BLaER1 treated with 17β-estradiol and CSF1 and Interleukin-3, amounts not matched to agents 10 nM and 100 nM (cell line): ENCODE measurements around the gene KRT74.
"Not testable (repeated sequence)": the region's sequence is repeated elsewhere in the genome, so short reads cannot be mapped to it uniquely, and the experiment has no call there.

Source experiments
- H3K27ac ChIP-seq, 11 experiments: shearing (Covaris generic); formaldehyde crosslinking; 2 replicates each; pipeline ENCODE4 v1.8.1; 2022
- H3K27me3 ChIP-seq, 11 experiments: shearing (Covaris generic); formaldehyde crosslinking; 2 replicates each; pipeline ENCODE4 v1.8.1; 2022
- H3K36me3 ChIP-seq, 11 experiments: shearing (Covaris generic); formaldehyde crosslinking; 2 replicates each; pipeline ENCODE4 v1.8.1; 2022
- H3K4me1 ChIP-seq, 10 experiments: shearing (Covaris generic); formaldehyde crosslinking; 2 replicates each; pipeline ENCODE4 v1.8.1; 2022
- H3K4me2 ChIP-seq, 11 experiments: shearing (Covaris generic); formaldehyde crosslinking; 2 replicates each; pipeline ENCODE4 v1.8.1; 2022
- H3K4me3 ChIP-seq, 10 experiments: shearing (Covaris generic); formaldehyde crosslinking; 2 replicates each; pipeline ENCODE4 v1.8.1; 2022
- H3K9ac ChIP-seq, 11 experiments: shearing (Covaris generic); formaldehyde crosslinking; 2 replicates each; pipeline ENCODE4 v1.8.1; 2022
- H3K9me3 ChIP-seq, 11 experiments: shearing (Covaris generic); formaldehyde crosslinking; replicated peaks in 1 of 11; 2 replicates each; pipeline ENCODE4 v1.8.1; 2022
- H4K20me1 ChIP-seq, 11 experiments: shearing (Covaris generic); formaldehyde crosslinking; 2 replicates each; pipeline ENCODE4 v1.8.1; 2022
- Cebpa-rat ChIP-seq, 11 experiments: shearing (Covaris generic); IDR thresholded peaks; 2 replicates each; pipeline ENCODE4 v1.8.1; 2022

KRT74 gene

DNA sequence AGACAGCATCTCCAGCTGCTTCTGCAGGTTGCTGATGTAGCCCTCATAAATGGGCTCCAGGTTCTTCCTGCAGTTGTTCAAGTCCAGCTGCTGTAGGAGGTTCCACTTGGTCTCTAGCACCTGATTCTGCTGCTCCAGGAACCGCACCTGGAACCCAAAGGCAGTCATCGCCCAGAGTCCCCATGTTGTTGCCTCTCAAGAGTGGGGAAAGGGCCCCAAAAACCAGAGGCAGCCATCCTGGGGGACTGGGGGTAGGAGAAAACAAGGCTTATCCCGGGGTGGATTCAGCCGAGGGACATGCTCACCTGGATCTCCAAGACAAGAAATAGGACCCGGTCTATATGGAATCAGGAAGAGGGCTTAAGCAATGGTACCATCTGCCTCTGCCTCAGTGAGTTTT lies 25.3 kb upstream of the KRT74 start:
- Histone ChIP-seq H4K20me1 (no peaks in the 10 kb centered on the region; a peak in 1 of 22 replicates), H3K4me2 (no peak overlapping the region), H3K4me1 (no peaks in the 10 kb centered on the region), H3K4me3 (no peak overlapping the region), H3K27me3 (no peaks in the 10 kb centered on the region), H3K9me3 (peaks cover 0 to 13% (median 9%) of the 10 kb centered on the region in 11 experiments; a peak in 15 of 22 replicates), H3K27ac (no peak overlapping the region), H3K36me3 (no peaks in the 10 kb centered on the region), H3K9ac (no peak overlapping the region)
- no peak for TF ChIP-seq Cebpa-rat (IDR thresholded peaks at IDR 0.05)

DNA sequence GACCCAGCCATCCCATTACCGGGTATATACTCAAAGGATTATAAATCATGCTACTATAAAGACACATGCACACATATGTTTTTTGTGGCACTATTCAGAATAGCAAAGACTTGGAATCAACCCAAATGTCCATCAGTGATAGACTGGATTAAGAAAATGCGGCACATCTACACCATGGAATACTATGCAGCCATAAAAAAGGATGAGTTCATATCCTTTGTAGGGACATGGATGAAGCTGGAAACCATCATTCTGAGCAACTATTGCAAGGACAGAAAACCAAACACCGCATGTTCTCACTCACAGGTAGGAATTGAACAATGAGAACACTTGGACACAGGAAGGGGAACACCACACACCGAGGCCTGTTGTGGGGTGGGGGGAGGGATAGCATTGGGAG lies 20.6 kb upstream of the KRT74 start:
- H3K4me2 ChIP-seq, H3K9ac ChIP-seq, H4K20me1 ChIP-seq, H3K4me1 ChIP-seq, H3K4me3 ChIP-seq, H3K9me3 ChIP-seq, H3K27me3 ChIP-seq, H3K27ac ChIP-seq, H3K36me3 ChIP-seq: not testable (repeated sequence)

DNA sequence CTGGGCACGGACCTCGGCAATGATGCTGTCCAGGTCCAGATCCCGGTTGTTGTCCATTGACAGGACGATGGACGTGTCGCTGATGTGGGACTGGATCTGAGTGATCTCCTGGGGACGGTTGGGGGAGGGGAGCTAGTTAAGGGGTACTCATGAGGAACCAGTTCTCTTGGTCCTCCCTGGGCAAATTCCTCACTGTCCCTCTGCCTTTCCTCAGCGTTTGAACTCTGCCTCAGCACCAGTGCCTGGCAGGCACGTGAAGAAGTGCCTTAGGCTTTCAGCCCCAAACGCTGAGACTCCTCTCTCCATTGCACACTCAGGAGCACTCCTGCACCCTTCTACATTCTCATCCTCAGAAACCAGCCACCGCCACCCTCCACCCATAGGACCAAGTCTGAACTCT lies 17.9 kb upstream of the KRT74 start:
- no peak overlapping the region for H3K27ac ChIP-seq
- no peaks in the 10 kb centered on the region for H3K9me3 ChIP-seq
- H3K4me3 ChIP-seq, result no peak overlapping the region
- no peaks in the 10 kb centered on the region for H3K27me3 ChIP-seq
- TF ChIP-seq Cebpa-rat (IDR thresholded peaks at IDR 0.05), result no peak
- no peaks in the 10 kb centered on the region for H3K4me1 ChIP-seq
- H3K36me3 ChIP-seq, result no peaks in the 10 kb centered on the region
- H3K9ac ChIP-seq, result no peak overlapping the region
- H3K4me2 ChIP-seq, result no peak overlapping the region
- H4K20me1 ChIP-seq, result no peaks in the 10 kb centered on the region

DNA sequence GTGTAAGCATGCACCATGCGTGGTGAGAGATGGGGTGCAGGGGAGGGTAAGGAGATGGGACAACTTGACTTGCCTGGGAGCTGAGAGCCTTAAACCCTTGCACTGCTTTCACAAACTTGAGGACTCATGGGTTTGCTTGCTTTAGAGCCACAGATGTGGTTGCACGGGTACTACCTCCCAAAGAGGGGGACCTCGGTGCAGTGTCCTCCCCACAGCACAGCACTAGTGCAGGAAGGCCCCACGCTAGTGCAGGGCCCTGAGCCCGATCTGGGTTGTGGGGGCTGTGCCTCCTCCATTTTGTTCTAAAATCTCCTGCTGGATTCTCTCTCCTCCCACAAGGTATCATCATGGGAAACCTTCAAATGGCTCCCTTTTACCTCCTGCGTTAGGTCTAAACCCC lies 16.4 kb upstream of the KRT74 start:
- H3K27ac ChIP-seq, result no peak overlapping the region
- H4K20me1 ChIP-seq, result no peaks in the 10 kb centered on the region
- no peak overlapping the region for H3K9ac ChIP-seq
- peaks cover 0 to 6% (median 0%) of the 10 kb centered on the region in 10 experiments; a peak in 3 of 20 replicates for H3K4me1 ChIP-seq
- H3K9me3 ChIP-seq, result no peaks in the 10 kb centered on the region
- no peaks in the 10 kb centered on the region for H3K27me3 ChIP-seq
- no peak overlapping the region for H3K4me3 ChIP-seq
- no peaks in the 10 kb centered on the region for H3K36me3 ChIP-seq
- no peak overlapping the region for H3K4me2 ChIP-seq
- TF ChIP-seq Cebpa-rat (IDR thresholded peaks at IDR 0.05), result no peak

DNA sequence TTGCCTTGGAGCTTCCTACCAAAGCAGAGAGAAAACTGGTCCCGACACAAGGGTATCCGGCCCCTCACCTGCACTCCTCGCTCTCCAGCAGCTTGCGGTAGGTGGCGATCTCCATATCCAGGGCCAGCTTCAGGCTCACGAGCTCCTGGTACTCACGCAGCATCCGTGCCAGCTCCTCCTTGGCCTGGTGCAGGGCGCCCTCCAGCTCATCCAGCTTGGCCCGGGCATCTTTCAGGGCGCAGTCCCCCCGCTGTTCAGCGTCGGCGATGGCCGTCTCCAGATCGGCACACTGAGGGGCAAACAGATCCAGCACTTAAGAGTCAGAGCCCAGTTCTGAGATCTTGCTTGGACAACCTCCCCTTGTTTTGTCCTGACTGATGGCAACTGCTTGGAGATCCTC lies 13.9 kb upstream of the KRT74 start:
- TF ChIP-seq Cebpa-rat (IDR thresholded peaks at IDR 0.05), result no peak
- Histone ChIP-seq H3K27ac (no peak overlapping the region), H4K20me1 (no peaks in the 10 kb centered on the region), H3K4me1 (peaks cover 0 to 16% (median 0%) of the 10 kb centered on the region in 10 experiments; a peak in 4 of 20 replicates), H3K9ac (no peak overlapping the region), H3K9me3 (no peaks in the 10 kb centered on the region), H3K4me2 (no peak overlapping the region), H3K27me3 (no peaks in the 10 kb centered on the region), H3K36me3 (no peaks in the 10 kb centered on the region), H3K4me3 (no peak overlapping the region)

DNA sequence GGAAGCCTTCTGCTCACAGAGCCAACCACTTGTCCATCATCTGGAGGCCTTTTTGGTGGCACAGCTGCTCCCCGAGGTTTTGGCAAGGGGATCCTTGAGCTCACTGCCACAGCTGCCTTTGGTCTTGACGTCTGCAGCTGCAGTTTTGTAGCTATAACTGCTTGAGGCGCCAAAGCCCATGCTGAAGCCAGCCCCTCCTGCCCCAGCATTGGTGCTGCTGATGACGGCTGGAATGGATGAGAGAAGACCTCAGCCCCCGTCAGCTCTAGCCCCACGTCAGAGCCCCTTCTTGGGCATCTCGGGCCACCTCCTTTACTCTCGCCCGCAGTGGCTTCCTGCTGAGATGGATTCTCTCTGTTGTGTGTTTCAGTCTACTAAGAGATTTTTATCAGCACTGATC lies 12.3 kb upstream of the KRT74 start:
- H4K20me1 ChIP-seq, result 0 out of 22 replicates have a peak, but pooled peaks cover 0 to 7% (median 0%) of the 10 kb centered on the region in 11 experiments
- H3K4me3 ChIP-seq, result no peak overlapping the region
- no peaks in the 10 kb centered on the region for H3K27me3 ChIP-seq
- no peak overlapping the region for H3K27ac ChIP-seq
- peaks cover 0 to 22% (median 2%) of the 10 kb centered on the region in 10 experiments; a peak in 7 of 20 replicates for H3K4me1 ChIP-seq
- H3K4me2 ChIP-seq, result no peak overlapping the region
- H3K9me3 ChIP-seq, result no peaks in the 10 kb centered on the region
- no peak for TF ChIP-seq Cebpa-rat (IDR thresholded peaks at IDR 0.05)
- H3K9ac ChIP-seq, result no peak overlapping the region
- H3K36me3 ChIP-seq, result no peaks in the 10 kb centered on the region

DNA sequence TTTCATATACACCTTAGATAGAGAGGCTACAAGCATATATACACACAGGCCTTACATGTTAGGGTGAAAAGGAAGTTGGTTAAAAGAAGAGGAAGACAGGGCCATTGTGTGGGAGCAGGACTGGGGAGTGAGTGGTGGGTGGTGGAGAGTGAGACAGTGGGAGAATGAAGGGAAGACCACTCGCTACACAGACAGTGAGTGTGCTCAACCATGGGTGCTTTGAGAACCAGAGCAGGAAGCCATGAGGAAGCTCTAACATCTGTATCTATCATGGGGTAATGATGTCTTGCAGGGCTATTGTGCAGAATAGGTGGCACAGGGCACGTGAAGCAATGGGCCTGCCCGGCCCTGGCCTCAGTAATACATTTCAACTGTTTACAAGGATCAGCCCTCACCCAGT lies 11.4 kb upstream of the KRT74 start:
- Histone ChIP-seq H3K9me3 (no peaks in the 10 kb centered on the region), H3K4me2 (peak overlapping the region in 1 of 11 experiments; percentile 9; a peak in 3 of 22 replicates), H4K20me1 (0 out of 22 replicates have a peak, but pooled peaks cover 0 to 8% (median 0%) of the 10 kb centered on the region in 11 experiments), H3K27ac (no peak overlapping the region), H3K4me1 (peaks cover 7 to 29% (median 9%) of the 10 kb centered on the region in 10 experiments; a peak in 15 of 20 replicates), H3K9ac (no peak overlapping the region), H3K27me3 (no peaks in the 10 kb centered on the region), H3K36me3 (no peaks in the 10 kb centered on the region), H3K4me3 (no peak overlapping the region)
- TF ChIP-seq Cebpa-rat (IDR thresholded peaks at IDR 0.05), result no peak

DNA sequence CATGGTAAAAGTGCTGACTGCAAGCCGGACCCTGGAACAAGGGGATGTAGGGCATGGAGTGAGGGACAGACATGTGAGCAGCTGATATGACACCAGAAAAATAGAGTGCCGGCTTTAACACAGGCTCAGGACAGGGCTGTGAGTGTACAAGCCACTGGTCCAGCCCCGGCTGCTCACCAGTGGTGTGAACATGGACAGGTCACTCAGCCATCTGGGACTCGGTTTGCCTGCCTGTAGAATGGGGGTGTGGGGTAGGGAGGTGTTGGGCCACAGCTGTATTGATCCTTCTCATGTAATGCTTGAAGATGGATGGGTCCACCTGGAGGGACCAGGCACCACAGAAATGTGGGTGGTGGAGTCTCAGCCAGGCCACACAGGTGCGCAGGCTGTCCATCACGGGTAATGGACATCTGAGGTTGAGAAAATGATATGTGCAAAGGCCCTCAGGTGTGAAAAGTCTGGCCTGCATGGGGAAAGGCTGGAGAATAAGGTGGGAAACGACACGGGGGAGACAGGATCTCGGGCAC lies 10.6 kb upstream of the KRT74 start:
- H3K9me3 ChIP-seq, result no peaks in the 10 kb centered on the region
- TF ChIP-seq Cebpa-rat (IDR thresholded peaks at IDR 0.05), result no peak
- H4K20me1 ChIP-seq, result 0 out of 22 replicates have a peak, but pooled peaks cover 0 to 8% (median 0%) of the 10 kb centered on the region in 11 experiments
- no peak overlapping the region for H3K27ac ChIP-seq
- H3K27me3 ChIP-seq, result no peaks in the 10 kb centered on the region
- no peaks in the 10 kb centered on the region for H3K36me3 ChIP-seq
- H3K9ac ChIP-seq, result no peak overlapping the region; a peak in 1 of 22 replicates
- H3K4me2 ChIP-seq, result no peak overlapping the region
- H3K4me1 ChIP-seq, result peaks cover 8 to 29% (median 10%) of the 10 kb centered on the region in 10 experiments; a peak in 15 of 20 replicates
- no peak overlapping the region for H3K4me3 ChIP-seq

DNA sequence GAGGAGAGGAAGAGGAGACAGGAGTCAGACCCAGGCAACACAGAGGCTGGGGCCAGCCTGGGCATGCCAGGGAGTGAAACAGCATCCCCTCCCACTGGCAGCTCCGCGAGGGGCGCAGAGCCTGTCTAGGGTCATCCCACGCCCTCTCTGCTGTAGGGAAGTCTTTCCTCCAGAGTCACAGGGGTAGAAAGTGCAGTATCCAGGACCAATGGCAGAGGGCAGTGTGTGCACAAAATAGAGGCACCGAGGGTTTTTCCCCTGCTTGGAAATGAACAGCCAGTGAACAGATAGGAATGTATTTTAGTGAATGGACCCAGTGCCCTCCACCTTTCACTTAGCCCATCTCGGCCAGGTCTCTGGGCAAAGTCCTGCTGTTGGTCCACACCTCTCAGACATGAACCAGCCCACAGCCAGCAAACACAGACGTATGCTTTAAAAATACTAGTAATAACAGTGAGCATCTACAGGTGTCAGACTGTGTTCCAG lies 9.4 kb upstream of the KRT74 start:
- Histone ChIP-seq H3K9me3 (no peaks in the 10 kb centered on the region), H3K27ac (no peak overlapping the region; a peak in 1 of 22 replicates), H3K4me2 (no peak overlapping the region; a peak in 2 of 22 replicates), H3K4me3 (no peak overlapping the region), H3K4me1 (peaks cover 8 to 29% (median 10%) of the 10 kb centered on the region in 10 experiments; a peak in 15 of 20 replicates), H3K9ac (no peak overlapping the region; a peak in 1 of 22 replicates), H4K20me1 (0 out of 22 replicates have a peak, but pooled peaks cover 0 to 8% (median 0%) of the 10 kb centered on the region in 11 experiments), H3K36me3 (no peaks in the 10 kb centered on the region), H3K27me3 (no peaks in the 10 kb centered on the region)
- no peak for TF ChIP-seq Cebpa-rat (IDR thresholded peaks at IDR 0.05)

DNA sequence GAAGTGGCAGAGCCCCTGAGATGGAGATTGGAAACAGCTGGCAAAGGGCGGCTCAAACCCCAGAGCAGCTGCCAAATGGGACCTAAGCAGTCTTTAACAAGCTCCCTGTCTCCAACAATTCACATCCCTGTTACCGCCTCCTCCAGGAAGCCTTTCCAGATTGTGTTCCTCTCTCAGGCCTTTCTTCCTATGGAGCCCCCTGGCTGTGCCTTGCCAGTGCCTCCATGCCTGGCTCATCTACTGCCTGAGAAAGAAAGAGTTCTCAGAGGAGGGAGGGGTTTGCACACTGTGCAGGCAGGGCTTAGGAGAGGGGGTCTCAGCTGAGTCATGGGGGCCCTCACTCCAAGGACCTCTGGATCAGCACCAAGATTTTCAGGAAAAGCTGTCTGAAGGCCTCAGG lies 8.8 kb upstream of the KRT74 start:
- H3K27ac ChIP-seq, result no peak overlapping the region; a peak in 1 of 22 replicates
- no peak overlapping the region; a peak in 1 of 22 replicates for H3K9ac ChIP-seq
- H3K27me3 ChIP-seq, result no peaks in the 10 kb centered on the region
- H3K4me2 ChIP-seq, result no peak overlapping the region; a peak in 2 of 22 replicates
- TF ChIP-seq Cebpa-rat (IDR thresholded peaks at IDR 0.05), result no peak
- H4K20me1 ChIP-seq, result 0 out of 22 replicates have a peak, but pooled peaks cover 0 to 8% (median 0%) of the 10 kb centered on the region in 11 experiments
- no peaks in the 10 kb centered on the region for H3K9me3 ChIP-seq
- no peaks in the 10 kb centered on the region for H3K36me3 ChIP-seq
- H3K4me3 ChIP-seq, result no peak overlapping the region
- H3K4me1 ChIP-seq, result peaks cover 8 to 29% (median 10%) of the 10 kb centered on the region in 10 experiments; a peak in 15 of 20 replicates
